Activated B cell treated with CpG ODN at 0.5 μM for 24 hours (primary cell): ENCODE results near the gene METTL27. TPM values are rescaled to one million over a fixed set of nuclear protein-coding genes. Genes with fewer than 3 reads are reported as not detected.
A peak's percentile ranks its signal among the peaks of the same experiment; 100 is the strongest.

ENCODE experiments used
- ATAC-seq: fragments of 200-7000 bp; cut with Tn5 transposase; one replicate; pipeline ENCODE4 v1.10.0; 2021; ENCODE audit warnings: low read depth, mild to moderate bottlenecking, moderate library complexity
- CTCF ChIA-PET: fragments of 350-600 bp; sonication (Branson Sonifier 250); formaldehyde crosslinking; loops from one replicate; lab custom pipeline; 2021; ENCODE audit warnings: antibody characterized with exemption; lab: Charles Lee
- POLR2A ChIA-PET: fragments of 350-600 bp; sonication (Branson Sonifier 250); formaldehyde crosslinking; loops from one replicate; lab custom pipeline; 2021; ENCODE audit warnings: antibody characterized with exemption; lab: Charles Lee
- DNase-seq: peaks from one replicate; pipeline ENCODE4 v3.0.0; 2022
- H3K27ac Mint-ChIP-seq: one replicate; pipeline ENCODE4 v1.8.0; 2020; ENCODE audit warnings: mixed read lengths
- H3K27me3 Mint-ChIP-seq: one replicate; pipeline ENCODE4 v1.8.0; 2021; ENCODE audit warnings: mixed read lengths
- H3K36me3 Mint-ChIP-seq: one replicate; pipeline ENCODE4 v1.8.0; 2021; ENCODE audit warnings: low read depth, mixed read lengths
- H3K4me1 Mint-ChIP-seq: one replicate; pipeline ENCODE4 v1.8.0; 2021; ENCODE audit warnings: mixed read lengths
- H3K4me3 Mint-ChIP-seq: one replicate; pipeline ENCODE4 v1.8.0; 2020; ENCODE audit warnings: mild to moderate bottlenecking, mixed read lengths
- H3K9me3 Mint-ChIP-seq: one replicate; pipeline ENCODE4 v1.8.0; 2020; ENCODE audit warnings: mixed read lengths
- CTCF ChIP-seq: fragments of 200-600 bp; IDR thresholded peaks from one replicate; pipeline ENCODE4 v1.8.0; 2022; ENCODE audit warnings: antibody characterized with exemption, mild to moderate bottlenecking
- intact Hi-C: fragments of 100-400 bp; cut with micrococcal nuclease; formaldehyde crosslinking; loops from one replicate; pipeline ENCODE4 v1.15.1; 2024
- total RNA-seq: library from RNA; stranded (reverse); gene quantifications from 2 replicates; pipeline ENCODE4 v1.2.3, GENCODE V29; 2022

METTL27 gene, protein sequence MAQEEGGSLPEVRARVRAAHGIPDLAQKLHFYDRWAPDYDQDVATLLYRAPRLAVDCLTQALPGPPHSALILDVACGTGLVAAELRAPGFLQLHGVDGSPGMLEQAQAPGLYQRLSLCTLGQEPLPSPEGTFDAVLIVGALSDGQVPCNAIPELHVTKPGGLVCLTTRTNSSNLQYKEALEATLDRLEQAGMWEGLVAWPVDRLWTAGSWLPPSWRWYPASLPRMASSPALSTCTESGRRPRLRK
- total RNA-seq: 0.66 and 1.7 TPM in 2 replicates

- peak within 1 kb of the TSS; percentile 86 for H3K4me3 Mint-ChIP-seq
- H3K9me3 Mint-ChIP-seq: no peaks in the 10 kb centered on the region
- ATAC-seq (peak; percentile 100), DNase-seq (peak; percentile 74)
- ChIA-PET POLR2A (interaction anchor here (0.6 to 1.3 kb wide), 3 partner anchors 16 to 1693 kb away, joined by 4 to 8 read pairs (median 7); partner anchors contain the start of gene ABHD11), CTCF (interaction anchor here (0.7 to 1.4 kb wide), 2 partner anchors 12 to 1692 kb away, joined by 3 to 7 read pairs; no protein-coding TSS in a partner anchor)
- peaks cover 32% of the 10 kb centered on the region for H3K4me1 Mint-ChIP-seq
- intact Hi-C loops: loop anchor here (1.0 to 5.0 kb wide), 3 partner anchors 9 to 175 kb away; partner anchors contain the start of genes ABHD11 and VPS37D
- peak within 1 kb of the TSS; percentile 73 for H3K27ac Mint-ChIP-seq
- H3K27me3 Mint-ChIP-seq: no peaks in the 10 kb centered on the region
- no peaks in the 10 kb centered on the region for H3K36me3 Mint-ChIP-seq
- TF ChIP-seq CTCF: no peak
Measured at GRCh38 chr7:73842067-73842976, at the start of gene METTL27. Gene METTL27, minus strand, starts transcription at chr7:73842516. Its CDS starts 376 bp downstream, at chr7:73842140.

GRCh38 chr7:73891178-73891885, 49.0 kb upstream of the METTL27 start:
- CTCF ChIA-PET: no interaction called here
- no peaks in the 10 kb centered on the region for H3K36me3 Mint-ChIP-seq
- ATAC-seq: no peak
- no peak overlapping the region for H3K4me3 Mint-ChIP-seq
- POLR2A ChIA-PET: no interaction called here
- TF ChIP-seq CTCF: no peak
- peaks cover 19% of the 10 kb centered on the region for H3K27me3 Mint-ChIP-seq
- no peak overlapping the region for H3K27ac Mint-ChIP-seq
- intact Hi-C loops: no loop called here
- DNase-seq: no peak
- H3K4me1 Mint-ChIP-seq: no peaks in the 10 kb centered on the region
- peaks cover 9% of the 10 kb centered on the region for H3K9me3 Mint-ChIP-seq

GRCh38 chr7:73890555-73891147, 48.3 kb upstream of the METTL27 start:
- intact Hi-C loops: no loop called here
- Mint-ChIP-seq H3K27me3 (peaks cover 22% of the 10 kb centered on the region), H3K4me3 (no peak overlapping the region), H3K4me1 (no peaks in the 10 kb centered on the region), H3K27ac (no peak overlapping the region), H3K36me3 (no peaks in the 10 kb centered on the region), H3K9me3 (peaks cover 4% of the 10 kb centered on the region)
- TF ChIP-seq CTCF: no peak
- DNase-seq (no peak), ATAC-seq (no peak)
- ChIA-PET CTCF (no interaction called here), POLR2A (no interaction called here)

DNA sequence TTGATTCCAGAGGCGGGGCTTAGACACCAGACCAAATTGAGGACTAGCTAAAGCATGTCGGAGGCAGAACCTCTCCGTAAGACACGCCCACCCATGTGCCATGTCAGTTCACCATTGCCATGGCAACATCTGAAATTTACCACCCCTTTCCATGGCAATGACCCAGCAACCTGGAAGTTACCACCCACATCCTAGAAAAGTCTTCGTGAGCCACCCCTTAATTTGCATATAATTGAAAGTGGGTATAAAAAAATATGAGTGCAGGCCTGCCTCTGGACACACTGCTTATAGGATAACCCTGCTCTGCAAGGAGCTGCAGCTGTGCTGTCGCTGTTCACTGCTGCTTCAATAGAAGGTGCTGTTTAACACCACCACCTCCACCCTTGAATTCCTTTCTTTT, 46.6 kb upstream of the METTL27 start:
- ChIA-PET CTCF (no interaction called here), POLR2A (no interaction called here)
- Mint-ChIP-seq H3K27me3 (peaks cover 22% of the 10 kb centered on the region), H3K36me3 (no peaks in the 10 kb centered on the region), H3K4me1 (no peaks in the 10 kb centered on the region), H3K4me3 (no peak overlapping the region), H3K27ac (no peak overlapping the region), H3K9me3 (no peaks in the 10 kb centered on the region)
- ATAC-seq: no peak
- intact Hi-C loops: no loop called here
- no peak for TF ChIP-seq CTCF
- no peak for DNase-seq
